ENCODE results near the gene CAMSAP1. TPM values are rescaled to one million over a fixed set of nuclear protein-coding genes. Genes with fewer than 3 reads are reported as not detected.

Gene CAMSAP1
- total and polyA plus RNA-seq, 9 of the 15 experiments (the other 6 are each of a cell fraction or from before 2014, with no cell fraction given), result 1.5 to 28.8 (median 14.3) TPM

GRCh38 chr9:135778421-135778820 lies 128.9 kb downstream of the CAMSAP1 start:
- WGBS (ENCODE audit: insufficient coverage, low coverage, missing lambda C conversion rate), result 6% methylated on average over 13 of the region's 19 CpGs
- no peak overlapping the region for H3K4me3 ChIP-seq
- no peaks in the 10 kb centered on the region for H3K36me3 ChIP-seq (ENCODE audit: control insufficient read depth, insufficient read depth, low read length)
- CTCF ChIA-PET (ENCODE audit: low intra/inter-chr PET ratio), result no interaction called here
- no peak overlapping the region for H3K9ac ChIP-seq (ENCODE audit: insufficient read depth in 1 of 2, low read depth in 2 of 2, low read length in 2 of 2)
- peaks cover 0 to 38% of the 10 kb centered on the region in 2 experiments; a peak in 2 of 5 replicates for H3K4me1 ChIP-seq (replicated peaks in 1 of 2; ENCODE audit: control insufficient read depth in 2 of 2, insufficient read depth in 2 of 2, low read length in 2 of 2)
- no peak for FAIRE-seq
- no peak for ATAC-seq
- H4K20me1 ChIP-seq (replicated peaks; ENCODE audit: control insufficient read depth, insufficient read depth, low read length), result peaks cover 36% of the 10 kb centered on the region
- H3K27me3 ChIP-seq (ENCODE audit: control insufficient read depth in 2 of 2, insufficient read depth in 2 of 2, low read length in 2 of 2), result peaks cover 30 to 83% of the 10 kb centered on the region in 2 experiments
- TF ChIP-seq ZNF3 (CRISPR knock-in tag; IDR thresholded peaks at IDR 0.05) (no peak), SP2 (IDR thresholded peaks at IDR 0.05; ENCODE audit: extremely low read depth, low read depth, low read length, poor library complexity, severe bottlenecking) (no peak), HBP1 (CRISPR knock-in tag; IDR thresholded peaks at IDR 0.05) (no peak), YY1 (IDR thresholded peaks at IDR 0.05; ENCODE audit: borderline replicate concordance in 1 of 3, control insufficient read depth in 1 of 3, extremely low read depth in 1 of 3, insufficient read depth in 3 of 3, insufficient read length in 1 of 3, insufficient replicate concordance in 2 of 3, low read depth in 1 of 3, low read length in 2 of 3) (no peak), HMBOX1 (IDR thresholded peaks at IDR 0.05) (no peak), ZNF57 (CRISPR knock-in tag; IDR thresholded peaks at IDR 0.05) (no peak), GTF2B (IDR thresholded peaks at IDR 0.05; ENCODE audit: extremely low read depth, insufficient read length) (no peak), ZNF263 (CRISPR knock-in tag; IDR thresholded peaks at IDR 0.05; ENCODE audit: borderline replicate concordance) (no peak), ZNF175 (CRISPR knock-in tag; IDR thresholded peaks at IDR 0.05; ENCODE audit: low read depth) (no peak), E2F4 (CRISPR knock-in tag; IDR thresholded peaks at IDR 0.05; ENCODE audit: low read depth) (no peak), KAT7 (CRISPR knock-in tag; IDR thresholded peaks at IDR 0.05; ENCODE audit: borderline replicate concordance) (no peak), ZNF280A (IDR thresholded peaks at IDR 0.05; ENCODE audit: low read depth, partially characterized antibody) (no peak), ZNF507 (tag; conservative IDR thresholded peaks at IDR 0.05) (no peak), THRB (CRISPR knock-in tag; conservative IDR thresholded peaks at IDR 0.05) (no peak)
- no peaks in the 10 kb centered on the region for H3K9me3 ChIP-seq (replicated peaks; ENCODE audit: control insufficient read depth, insufficient read depth, low read depth, low read length)
- H2AFZ ChIP-seq (ENCODE audit: low read depth, low read length), result no peak overlapping the region
- no peak overlapping the region for H3K4me2 ChIP-seq (ENCODE audit: insufficient read depth, low read length)
- DNase-seq (ENCODE audit: extremely low read depth in 1 of 4, low spot score in 3 of 4), result no peak
- no peaks in the 10 kb centered on the region for H3K79me2 ChIP-seq (ENCODE audit: control insufficient read depth, insufficient read depth, low read length)
- intact Hi-C loops (cut with micrococcal nuclease), result no loop called here
- POLR2A ChIA-PET, result no interaction called here
- H3K9me1 ChIP-seq (ENCODE audit: control insufficient read depth, insufficient read depth, low read length), result peaks cover 6% of the 10 kb centered on the region
- in situ Hi-C loops (cut with MboI), result no loop called here
- BruUV-seq (replicated peaks), result no TSS peak
- no peak overlapping the region for H3K27ac ChIP-seq (ENCODE audit: extremely low read depth, low read depth, low read length)
